ENCODE results near the gene ZDHHC14.

DNA sequence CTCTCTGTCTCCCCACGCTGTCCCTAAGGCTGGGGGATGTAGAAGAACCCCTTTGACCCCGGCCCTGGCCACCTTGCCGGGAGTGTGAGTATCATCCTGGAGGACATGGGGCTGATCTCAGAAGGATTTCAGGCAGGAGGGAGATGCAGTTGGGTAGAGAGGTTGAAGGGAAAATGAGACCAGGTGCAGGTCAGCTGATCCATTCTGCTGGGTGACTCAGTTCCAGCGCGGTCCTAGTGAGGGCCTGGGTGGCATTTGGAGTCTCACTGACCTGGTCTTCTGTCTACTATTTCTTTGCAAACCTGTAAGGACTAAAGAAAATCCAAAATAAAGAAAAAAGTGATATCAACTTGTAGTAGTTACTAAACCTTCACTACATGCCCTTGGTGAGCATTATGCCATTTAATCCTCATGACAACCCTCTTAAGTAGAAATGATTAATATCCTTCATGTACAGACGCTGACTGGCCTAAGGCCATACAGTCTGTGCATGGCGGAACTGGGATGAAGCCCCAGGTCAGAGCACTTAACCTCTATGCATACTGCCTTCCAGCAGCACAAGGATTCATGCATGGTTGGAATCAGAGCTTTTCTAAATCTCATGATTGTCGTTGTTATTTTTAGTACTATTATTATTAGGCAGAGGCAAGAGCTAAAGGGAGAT is 106.3 kb downstream of the ZDHHC14 start:
- TF ChIP-seq, protein P1, sequence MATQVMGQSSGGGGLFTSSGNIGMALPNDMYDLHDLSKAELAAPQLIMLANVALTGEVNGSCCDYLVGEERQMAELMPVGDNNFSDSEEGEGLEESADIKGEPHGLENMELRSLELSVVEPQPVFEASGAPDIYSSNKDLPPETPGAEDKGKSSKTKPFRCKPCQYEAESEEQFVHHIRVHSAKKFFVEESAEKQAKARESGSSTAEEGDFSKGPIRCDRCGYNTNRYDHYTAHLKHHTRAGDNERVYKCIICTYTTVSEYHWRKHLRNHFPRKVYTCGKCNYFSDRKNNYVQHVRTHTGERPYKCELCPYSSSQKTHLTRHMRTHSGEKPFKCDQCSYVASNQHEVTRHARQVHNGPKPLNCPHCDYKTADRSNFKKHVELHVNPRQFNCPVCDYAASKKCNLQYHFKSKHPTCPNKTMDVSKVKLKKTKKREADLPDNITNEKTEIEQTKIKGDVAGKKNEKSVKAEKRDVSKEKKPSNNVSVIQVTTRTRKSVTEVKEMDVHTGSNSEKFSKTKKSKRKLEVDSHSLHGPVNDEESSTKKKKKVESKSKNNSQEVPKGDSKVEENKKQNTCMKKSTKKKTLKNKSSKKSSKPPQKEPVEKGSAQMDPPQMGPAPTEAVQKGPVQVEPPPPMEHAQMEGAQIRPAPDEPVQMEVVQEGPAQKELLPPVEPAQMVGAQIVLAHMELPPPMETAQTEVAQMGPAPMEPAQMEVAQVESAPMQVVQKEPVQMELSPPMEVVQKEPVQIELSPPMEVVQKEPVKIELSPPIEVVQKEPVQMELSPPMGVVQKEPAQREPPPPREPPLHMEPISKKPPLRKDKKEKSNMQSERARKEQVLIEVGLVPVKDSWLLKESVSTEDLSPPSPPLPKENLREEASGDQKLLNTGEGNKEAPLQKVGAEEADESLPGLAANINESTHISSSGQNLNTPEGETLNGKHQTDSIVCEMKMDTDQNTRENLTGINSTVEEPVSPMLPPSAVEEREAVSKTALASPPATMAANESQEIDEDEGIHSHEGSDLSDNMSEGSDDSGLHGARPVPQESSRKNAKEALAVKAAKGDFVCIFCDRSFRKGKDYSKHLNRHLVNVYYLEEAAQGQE (IDR thresholded peaks at IDR 0.05; ENCODE audit: unreplicated experiment) = no peak
- TF ChIP-seq, protein P2, sequence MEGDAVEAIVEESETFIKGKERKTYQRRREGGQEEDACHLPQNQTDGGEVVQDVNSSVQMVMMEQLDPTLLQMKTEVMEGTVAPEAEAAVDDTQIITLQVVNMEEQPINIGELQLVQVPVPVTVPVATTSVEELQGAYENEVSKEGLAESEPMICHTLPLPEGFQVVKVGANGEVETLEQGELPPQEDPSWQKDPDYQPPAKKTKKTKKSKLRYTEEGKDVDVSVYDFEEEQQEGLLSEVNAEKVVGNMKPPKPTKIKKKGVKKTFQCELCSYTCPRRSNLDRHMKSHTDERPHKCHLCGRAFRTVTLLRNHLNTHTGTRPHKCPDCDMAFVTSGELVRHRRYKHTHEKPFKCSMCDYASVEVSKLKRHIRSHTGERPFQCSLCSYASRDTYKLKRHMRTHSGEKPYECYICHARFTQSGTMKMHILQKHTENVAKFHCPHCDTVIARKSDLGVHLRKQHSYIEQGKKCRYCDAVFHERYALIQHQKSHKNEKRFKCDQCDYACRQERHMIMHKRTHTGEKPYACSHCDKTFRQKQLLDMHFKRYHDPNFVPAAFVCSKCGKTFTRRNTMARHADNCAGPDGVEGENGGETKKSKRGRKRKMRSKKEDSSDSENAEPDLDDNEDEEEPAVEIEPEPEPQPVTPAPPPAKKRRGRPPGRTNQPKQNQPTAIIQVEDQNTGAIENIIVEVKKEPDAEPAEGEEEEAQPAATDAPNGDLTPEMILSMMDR (conservative IDR thresholded peaks at IDR 0.05; ENCODE audit: low read depth in 2 of 2) = no peak
